CD4-positive, alpha-beta T cell (primary cell): ENCODE results near the gene FOXA1. TPM values are rescaled to one million over a fixed set of nuclear protein-coding genes. Genes with fewer than 3 reads are reported as not detected.

ENCODE experiments used
- ATAC-seq: fragments of 200-7000 bp; cut with Tn5 transposase; one replicate; pipeline ENCODE4 v1.10.0; 2022; ENCODE audit warnings: mild to moderate bottlenecking; ENCODE audit not compliant: poor library complexity
- CTCF ChIA-PET: fragments of 350-600 bp; sonication (Branson Sonifier 250); formaldehyde crosslinking; loops from one replicate; lab custom pipeline; 2021; ENCODE audit warnings: antibody characterized with exemption, inconsistent platforms; lab: Charles Lee
- POLR2A ChIA-PET: fragments of 350-600 bp; sonication (Branson Sonifier 250); formaldehyde crosslinking; loops from one replicate; lab custom pipeline; 2021; ENCODE audit warnings: antibody characterized with exemption, inconsistent platforms; lab: Charles Lee
- DNase-seq, 14 experiments: peaks; one replicate each; pipeline ENCODE4 v3.0.0-alpha.2; 2013 to 2020; ENCODE audit warnings: mixed read lengths in 2 of 14
- H3K27ac ChIP-seq, 2 donors: one replicate each; pipeline versions ENCODE4 v1.5.1 to v1.7.0; 2013; ENCODE audit warnings: low read length in 2 of 2, low read depth in 1 of 2, mild to moderate bottlenecking in 1 of 2
- H3K27me3 ChIP-seq, 2 experiments: 1 replicate in 1 of 2; 2 replicates in 1 of 2; pipeline versions ENCODE4 v1.6.1 to v1.7.0; 2013; ENCODE audit warnings: low read length in 2 of 2, control low read depth in 1 of 2, mild to moderate bottlenecking in 1 of 2, moderate library complexity in 1 of 2; ENCODE audit not compliant: insufficient read depth in 2 of 2, control insufficient read depth in 1 of 2
- H3K36me3 ChIP-seq: one replicate; pipeline ENCODE4 v1.6.1; 2013; ENCODE audit warnings: low read length, control low read depth; ENCODE audit not compliant: insufficient read depth
- H3K4me1 ChIP-seq: one replicate; pipeline ENCODE4 v1.6.1; 2013; ENCODE audit warnings: low read length, control low read depth; ENCODE audit not compliant: insufficient read depth
- H3K4me3 ChIP-seq: one replicate; pipeline ENCODE4 v1.5.1; 2013; ENCODE audit warnings: mild to moderate bottlenecking, low read length, moderate library complexity
- H3K9me3 ChIP-seq, 2 experiments: 1 replicate in 1 of 2; 2 replicates in 1 of 2; pipeline versions ENCODE4 v1.6.1 to v1.7.0; 2013; ENCODE audit warnings: low read length in 2 of 2, mild to moderate bottlenecking in 2 of 2, control low read depth in 1 of 2, moderate library complexity in 1 of 2; ENCODE audit not compliant: control insufficient read depth in 1 of 2, insufficient read depth in 1 of 2
- H3K27ac Mint-ChIP-seq: one replicate; pipeline ENCODE4 v1.8.0; 2020; ENCODE audit warnings: mixed read lengths
- H3K27me3 Mint-ChIP-seq: one replicate; pipeline ENCODE4 v1.8.0; 2021; ENCODE audit warnings: mixed read lengths
- H3K36me3 Mint-ChIP-seq: one replicate; pipeline ENCODE4 v1.8.0; 2021; ENCODE audit warnings: low read depth, mixed read lengths
- H3K4me1 Mint-ChIP-seq: one replicate; pipeline ENCODE4 v1.8.0; 2021; ENCODE audit warnings: low read depth, mixed read lengths
- H3K4me3 Mint-ChIP-seq: one replicate; pipeline ENCODE4 v1.8.0; 2020; ENCODE audit warnings: mild to moderate bottlenecking, mixed read lengths
- H3K9me3 Mint-ChIP-seq: one replicate; pipeline ENCODE4 v1.8.0; 2020; ENCODE audit warnings: mixed read lengths
- CTCF ChIP-seq: fragments of 200-600 bp; IDR thresholded peaks from one replicate; pipeline ENCODE4 v1.8.0; 2022; ENCODE audit warnings: antibody characterized with exemption, mild to moderate bottlenecking
- intact Hi-C, 2 experiments: fragments of 100-400 bp; cut with DNase I in 1 of 2; cut with micrococcal nuclease in 1 of 2; formaldehyde crosslinking; loops; one replicate each; pipeline versions ENCODE4 v1.15.1 to v1.9.0; 2023 to 2025; cut with DNase I, micrococcal nuclease
- total RNA-seq, 174 experiments: library from RNA in 2 of 174; stranded (reverse) in 2 of 174; gene quantifications; one replicate each; pipeline ENCODE4 v1.2.3 and lab custom pipeline; 2021 to 2026

The FOXA1 gene
- total RNA-seq, 2 experiments from 2014 or later = not detected

- peaks cover 70 to 84% of the 10 kb centered on the region in 2 experiments for H3K27me3 ChIP-seq
- H3K9me3 ChIP-seq = peaks cover 6 to 53% of the 10 kb centered on the region in 2 experiments
- CTCF ChIA-PET = no interaction called here
- Mint-ChIP-seq H3K36me3 (no peaks in the 10 kb centered on the region), H3K4me3 (no peak overlapping the region), H3K27ac (no peak overlapping the region), H3K9me3 (peaks cover 3% of the 10 kb centered on the region), H3K4me1 (peaks cover 17% of the 10 kb centered on the region), H3K27me3 (peaks cover 96% of the 10 kb centered on the region)
- no peak for TF ChIP-seq CTCF
- peaks cover 26% of the 10 kb centered on the region for H3K4me1 ChIP-seq
- no peak overlapping the region for H3K4me3 ChIP-seq
- ATAC-seq = no peak
- DNase-seq = no peak
- H3K27ac ChIP-seq = no peak overlapping the region
- intact Hi-C loops = no loop called here
- POLR2A ChIA-PET = no interaction called here
- H3K36me3 ChIP-seq = no peaks in the 10 kb centered on the region
Observed at GRCh38 chr14:37600880-37601741, 6.1 kb upstream of the FOXA1 start.

- H3K27me3 ChIP-seq = peaks cover 76 to 93% of the 10 kb centered on the region in 2 experiments
- H3K27ac ChIP-seq = no peak overlapping the region
- peaks cover 6 to 60% of the 10 kb centered on the region in 2 experiments for H3K9me3 ChIP-seq
- no peak overlapping the region for H3K4me3 Mint-ChIP-seq
- no peaks in the 10 kb centered on the region for H3K36me3 ChIP-seq
- intact Hi-C loops = no loop called here
- peaks cover 3% of the 10 kb centered on the region for H3K9me3 Mint-ChIP-seq
- H3K36me3 Mint-ChIP-seq = no peaks in the 10 kb centered on the region
- DNase-seq (no peak), ATAC-seq (no peak)
- peaks cover 88% of the 10 kb centered on the region for H3K27me3 Mint-ChIP-seq
- no peak overlapping the region for H3K4me3 ChIP-seq
- ChIA-PET POLR2A (no interaction called here), CTCF (no interaction called here)
- H3K4me1 Mint-ChIP-seq = peaks cover 23% of the 10 kb centered on the region
- TF ChIP-seq CTCF = no peak
- no peak overlapping the region for H3K27ac Mint-ChIP-seq
- peaks cover 36% of the 10 kb centered on the region for H3K4me1 ChIP-seq
Observed at GRCh38 chr14:37599507-37600368, 4.7 kb upstream of the FOXA1 start.

GRCh38 chr14:37598747-37599506 is 3.9 kb upstream of the FOXA1 start:
- Histone ChIP-seq H3K27ac (no peak overlapping the region), H3K9me3 (peaks cover 6 to 65% of the 10 kb centered on the region in 2 experiments), H3K4me1 (peaks cover 39% of the 10 kb centered on the region), H3K27me3 (peaks cover 82 to 91% of the 10 kb centered on the region in 2 experiments), H3K36me3 (no peaks in the 10 kb centered on the region), H3K4me3 (no peak overlapping the region)
- Mint-ChIP-seq H3K27ac (no peak overlapping the region), H3K4me3 (no peak overlapping the region), H3K4me1 (peaks cover 27% of the 10 kb centered on the region), H3K27me3 (peaks cover 87% of the 10 kb centered on the region), H3K36me3 (no peaks in the 10 kb centered on the region), H3K9me3 (peaks cover 3% of the 10 kb centered on the region)
- ChIA-PET POLR2A (no interaction called here), CTCF (no interaction called here)
- no peak for TF ChIP-seq CTCF
- DNase-seq = no peak
- intact Hi-C loops = no loop called here
- no peak for ATAC-seq
